H1 (cell line): ENCODE data around the gene CFAP74. TPM values are rescaled to one million over a fixed set of nuclear protein-coding genes. Genes with fewer than 3 reads are reported as not detected.

Experiments
- CTCF ChIA-PET: fragments of 300-600 bp; sonication (Branson Sonifier 250); formaldehyde crosslinking; loops from one replicate; lab custom pipeline; 2021; ENCODE audit not compliant: partially characterized antibody; lab: Charles Lee
- POLR2A ChIA-PET: fragments of 300-600 bp; sonication (Branson Sonifier 250); formaldehyde crosslinking; loops from one replicate; lab custom pipeline; 2021; ENCODE audit warnings: inconsistent platforms; ENCODE audit not compliant: partially characterized antibody; lab: Charles Lee
- DNase-seq, 2 experiments: peaks; one replicate each; pipeline versions ENCODE4 v3.0.0 to v3.0.0-alpha.2; 2010 to 2022; ENCODE audit warnings: low spot score in 2 of 2, low read depth in 1 of 2, mixed read lengths in 1 of 2
- FAIRE-seq: peaks from 2 replicates; lab custom pipeline; 2011; peaks lifted over from hg19 to GRCh38; lab: Jason Lieb, UNC
- H2AFZ ChIP-seq: 2 replicates; pipeline ENCODE4 v1.8.1; 2012; ENCODE audit warnings: low read length, inconsistent platforms
- H2AK5ac ChIP-seq: 2 replicates; pipeline ENCODE4 v1.6.1; 2013; ENCODE audit warnings: low read depth, low read length
- H2BK120ac ChIP-seq: replicated peaks from 2 replicates; pipeline ENCODE3; 2013; ENCODE audit warnings: low read depth, low read length, inconsistent platforms
- H2BK12ac ChIP-seq: 2 replicates; pipeline ENCODE4 v1.6.1; 2013; ENCODE audit warnings: low read depth, low read length
- H2BK15ac ChIP-seq: 2 replicates; pipeline ENCODE4 v1.6.1; 2013; ENCODE audit warnings: low read length
- H2BK20ac ChIP-seq: 2 replicates; pipeline ENCODE4 v1.6.1; 2013; ENCODE audit warnings: low read length
- H2BK5ac ChIP-seq: 2 replicates; pipeline ENCODE4 v1.6.1; 2013; ENCODE audit warnings: low read depth, low read length
- H3K14ac ChIP-seq: 2 replicates; pipeline ENCODE4 v1.6.1; 2013; ENCODE audit warnings: inconsistent platforms; ENCODE audit not compliant: insufficient read length
- H3K18ac ChIP-seq: 2 replicates; pipeline ENCODE4 v1.6.1; 2013; ENCODE audit warnings: low read length; ENCODE audit errors: extremely low read depth
- H3K23ac ChIP-seq: 2 replicates; pipeline ENCODE4 v1.6.1; 2013; ENCODE audit warnings: inconsistent platforms; ENCODE audit not compliant: insufficient read length
- H3K23me2 ChIP-seq: 2 replicates; pipeline ENCODE4 v1.6.1; 2013; ENCODE audit warnings: low read depth, low read length
- H3K27ac ChIP-seq: 2 replicates; pipeline ENCODE4 v1.6.1; 2011; ENCODE audit warnings: low read depth, low read length, inconsistent platforms
- H3K27me3 ChIP-seq, 4 experiments: replicated peaks in 1 of 4; 1 replicate in 1 of 4; 2 replicates in 3 of 4; pipeline versions ENCODE4 v1.6.1 to v1.8.1; 2011 to 2013; ENCODE audit warnings: low read length in 3 of 4, mild to moderate bottlenecking in 3 of 4, inconsistent platforms in 2 of 4, mixed read lengths in 2 of 4, moderate library complexity in 1 of 4; ENCODE audit not compliant: control insufficient read depth in 3 of 4, insufficient read depth in 3 of 4; ENCODE audit errors: extremely low read depth in 1 of 4
- H3K36me3 ChIP-seq, 4 experiments: 2 replicates each; pipeline versions ENCODE4 v1.6.1 to v1.8.1; 2011 to 2013; ENCODE audit warnings: mild to moderate bottlenecking in 4 of 4, low read length in 3 of 4, moderate library complexity in 2 of 4, control low read depth in 1 of 4, inconsistent platforms in 1 of 4; ENCODE audit not compliant: insufficient read depth in 4 of 4, control insufficient read depth in 2 of 4
- H3K4ac ChIP-seq: replicated peaks from 2 replicates; pipeline ENCODE3; 2013; ENCODE audit warnings: low read length, low read depth, mixed read lengths, inconsistent platforms; ENCODE audit not compliant: insufficient read length
- H3K4me1 ChIP-seq, 4 experiments: replicated peaks in 1 of 4; 1 replicate in 1 of 4; 2 replicates in 3 of 4; pipeline versions ENCODE4 v1.6.1 to v1.8.1; 2011 to 2013; ENCODE audit warnings: low read length in 3 of 4, inconsistent platforms in 2 of 4, mixed read lengths in 1 of 4; ENCODE audit not compliant: insufficient read depth in 4 of 4, control insufficient read depth in 3 of 4
- H3K4me2 ChIP-seq, 2 experiments: 2 replicates each; pipeline versions ENCODE4 v1.6.1 to v1.8.1; 2011 to 2013; ENCODE audit warnings: low read depth in 2 of 2, low read length in 2 of 2, control low read depth in 1 of 2, inconsistent platforms in 1 of 2, mild to moderate bottlenecking in 1 of 2; ENCODE audit not compliant: insufficient read depth in 1 of 2
- H3K4me3 ChIP-seq, 4 experiments: fragments of 200-600, 300-600 bp in 1 of 4; sonication (generic), shearing (Covaris generic), sonication (Bioruptor Twin) in 1 of 4; 2 replicates each; pipeline versions ENCODE4 v1.5.1 to v1.8.1; 2011 to 2016; ENCODE audit warnings: low read length in 4 of 4, low read depth in 3 of 4, control low read depth in 2 of 4, inconsistent platforms in 2 of 4, mild to moderate bottlenecking in 2 of 4, mixed read lengths in 1 of 4, moderate library complexity in 1 of 4; ENCODE audit not compliant: insufficient read depth in 2 of 4; ENCODE audit errors: extremely low read depth in 1 of 4
- H3K56ac ChIP-seq: replicated peaks from 2 replicates; pipeline ENCODE3; 2013; ENCODE audit warnings: low read depth, mild to moderate bottlenecking, mixed read lengths, low read length, inconsistent platforms; ENCODE audit not compliant: insufficient read length
- H3K79me1 ChIP-seq: 2 replicates; pipeline ENCODE4 v1.6.1; 2013; ENCODE audit warnings: low read depth, low read length, control low read depth
- H3K79me2 ChIP-seq, 2 experiments: 2 replicates each; pipeline versions ENCODE4 v1.6.1 to v1.8.1; 2012 to 2013; ENCODE audit warnings: low read length in 2 of 2, mild to moderate bottlenecking in 2 of 2, inconsistent platforms in 1 of 2; ENCODE audit not compliant: insufficient read depth in 2 of 2, control insufficient read depth in 1 of 2
- H3K9ac ChIP-seq, 4 experiments: replicated peaks in 1 of 4; 1 replicate in 1 of 4; 2 replicates in 3 of 4; pipeline versions ENCODE4 v1.6.1 to v1.8.1; 2011 to 2013; ENCODE audit warnings: low read depth in 3 of 4, low read length in 3 of 4, control low read depth in 2 of 4, mild to moderate bottlenecking in 2 of 4, moderate library complexity in 2 of 4, inconsistent platforms in 1 of 4; ENCODE audit errors: extremely low read depth in 1 of 4
- H3K9me3 ChIP-seq, 2 experiments: 2 replicates each; pipeline versions ENCODE4 v1.6.1 to v1.8.1; 2012 to 2013; ENCODE audit warnings: mild to moderate bottlenecking in 2 of 2, moderate library complexity in 2 of 2, control low read depth in 1 of 2, inconsistent platforms in 1 of 2, low read depth in 1 of 2, low read length in 1 of 2, mixed read lengths in 1 of 2; ENCODE audit not compliant: insufficient read depth in 2 of 2
- H4K20me1 ChIP-seq, 2 experiments: replicated peaks in 1 of 2; 2 replicates each; pipeline versions ENCODE3 to v1.8.1; 2011 to 2013; ENCODE audit warnings: inconsistent platforms in 2 of 2, low read length in 2 of 2, mild to moderate bottlenecking in 1 of 2; ENCODE audit not compliant: insufficient read depth in 2 of 2, control insufficient read depth in 1 of 2
- H4K5ac ChIP-seq: 2 replicates; pipeline ENCODE4 v1.6.1; 2013; ENCODE audit warnings: low read length, low read depth, mixed read lengths, inconsistent platforms; ENCODE audit not compliant: insufficient read length
- H4K8ac ChIP-seq: 2 replicates; pipeline ENCODE4 v1.8.0; 2013; ENCODE audit warnings: mild to moderate bottlenecking, moderate library complexity, low read length, inconsistent platforms; ENCODE audit not compliant: insufficient read depth; ENCODE audit errors: extremely low read depth
- H4K91ac ChIP-seq: replicated peaks from 2 replicates; pipeline ENCODE3; 2013; ENCODE audit warnings: low read length, mixed read lengths, inconsistent platforms; ENCODE audit not compliant: insufficient read length
- ASH2L ChIP-seq: fragments of 200-600, 300-600 bp; sonication (generic); IDR thresholded peaks from one replicate; pipeline ENCODE4 v1.7.1; 2017; ENCODE audit warnings: low read length
- CBX8 ChIP-seq: fragments of 300-800, 300-1000 bp; sonication (generic); IDR thresholded peaks from 2 replicates; pipeline ENCODE4 v1.7.1; 2016; ENCODE audit warnings: low read depth, low read length, borderline replicate concordance
- CHD1 ChIP-seq: IDR thresholded peaks from 2 replicates; pipeline ENCODE4 v1.6.1; 2012; ENCODE audit warnings: low read depth, low read length, improper control_type of control experiment
- CREB1 ChIP-seq: IDR thresholded peaks from 2 replicates; pipeline ENCODE4 v1.6.1; 2012; ENCODE audit warnings: inconsistent platforms
- EGR1 ChIP-seq: IDR thresholded peaks from 2 replicates; pipeline ENCODE4 v1.6.1; 2011; ENCODE audit warnings: low read depth, low read length, borderline replicate concordance
- KDM4A ChIP-seq: IDR thresholded peaks from one replicate; pipeline ENCODE4 v1.7.1; 2012; ENCODE audit warnings: low read depth, mild to moderate bottlenecking, moderate library complexity, low read length, inconsistent platforms; ENCODE audit not compliant: severe bottlenecking
- MAX ChIP-seq: IDR thresholded peaks from 2 replicates; pipeline ENCODE4 v1.6.1; 2012; ENCODE audit warnings: inconsistent platforms
- RFX5 ChIP-seq: IDR thresholded peaks from 2 replicates; pipeline ENCODE4 v1.6.1; 2011; ENCODE audit warnings: low read depth, low read length, improper control_type of control experiment, borderline replicate concordance
- SP4 ChIP-seq: IDR thresholded peaks from 2 replicates; pipeline ENCODE4 v1.6.1; 2012; ENCODE audit warnings: low read length, inconsistent platforms
- SRF ChIP-seq: IDR thresholded peaks from 2 replicates; pipeline ENCODE4 v1.6.1; 2011; ENCODE audit warnings: mild to moderate bottlenecking, low read depth, low read length, moderate library complexity
- TBP ChIP-seq: IDR thresholded peaks from 2 replicates; pipeline ENCODE4 v1.6.1; 2011; ENCODE audit warnings: low read depth, low read length, improper control_type of control experiment
- YY1 ChIP-seq: IDR thresholded peaks from 2 replicates; pipeline ENCODE4 v1.6.1; 2011; ENCODE audit warnings: low read depth, mild to moderate bottlenecking, low read length
- WGBS, 2 experiments: shearing (Covaris generic) in 1 of 2; methylation state at CpG; one replicate each; pipeline versions ENCODE4 v1.1.6 to v1.1.7; 2013 to 2015; ENCODE audit warnings: low lambda C conversion rate in 2 of 2, mixed read lengths in 2 of 2, inconsistent platforms in 1 of 2, low coverage in 1 of 2, missing lambda C conversion rate in 1 of 2; ENCODE audit not compliant: insufficient replicate concordance in 2 of 2, insufficient coverage in 1 of 2, insufficient read length in 1 of 2; ENCODE audit errors: extremely low coverage in 1 of 2, missing lambda C conversion rate in 1 of 2; 5-methylcytosine and 5-hydroxymethylcytosine counted together
- polyA plus RNA-seq, 7 experiments: library from polyadenylated mRNA; depleted of rRNA in 3 of 7; stranded (reverse) in 5 of 7; unstranded in 2 of 7; fragments of >200 nt in 5 of 7; fragments of 200-250 nt in 2 of 7; gene quantifications; 1 replicate in 5 of 7; 2 replicates in 1 of 7; 4 replicates in 1 of 7; pipeline versions ENCODE4 v1.2.1 to v1.2.3, GENCODE V29; 2011 to 2013; ENCODE audit warnings: missing spikeins in 2 of 7, mixed read lengths in 2 of 7
- total RNA-seq: library from RNA; stranded (reverse); fragmentation: NEBNext Ultra II Directional; extraction: Animal tissue kit (Norgen Biotek cat#: 25700); gene quantifications from 2 replicates; pipeline ENCODE4 v1.2.1, GENCODE V29; 2021

CFAP74 gene
- total and polyA plus RNA-seq, 2 of the 8 experiments (the other 6 are each of a cell fraction or from before 2014, with no cell fraction given), result 0.09 to 0.20 TPM

DNA sequence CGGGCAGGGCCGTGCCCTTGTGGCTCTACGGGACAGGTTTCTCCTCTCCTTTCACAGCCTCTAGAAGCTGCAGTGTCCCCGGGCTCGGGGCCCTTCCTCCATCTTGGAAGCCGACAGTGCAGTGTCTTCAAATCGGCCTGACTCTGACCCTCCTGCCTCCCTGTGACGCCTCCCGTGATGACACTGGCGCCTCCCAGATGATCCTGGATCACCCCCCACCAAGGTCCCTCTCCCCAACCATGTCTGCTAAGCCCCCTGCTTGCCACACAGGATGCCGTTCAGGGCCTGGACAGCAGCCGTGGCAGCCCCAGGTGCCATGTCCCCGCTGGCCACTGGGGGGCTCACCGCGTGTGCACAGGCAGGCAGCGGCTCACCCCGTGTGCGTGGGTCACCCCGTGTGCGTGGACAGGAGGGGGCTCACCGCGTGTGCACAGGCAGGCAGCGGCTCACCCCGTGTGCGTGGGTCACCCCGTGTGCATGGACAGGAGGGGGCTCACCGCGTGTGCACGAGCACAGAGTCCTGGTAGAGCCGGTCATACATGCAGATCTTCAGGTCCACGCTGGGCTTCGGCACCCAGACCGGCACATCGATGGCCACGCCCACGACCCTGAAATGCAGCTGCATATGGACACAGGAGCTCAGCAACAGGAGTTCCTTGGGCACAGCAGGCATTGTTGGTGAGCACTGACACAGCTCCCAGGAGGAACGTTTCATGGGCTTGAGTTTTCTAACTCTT, 59.6 kb downstream of the CFAP74 start:
- no peak overlapping the region for H3K56ac ChIP-seq
- no peaks in the 10 kb centered on the region for H3K27me3 ChIP-seq
- H2BK120ac ChIP-seq, result no peak overlapping the region
- FAIRE-seq (peak; percentile 13), DNase-seq (peak in 1 of 2 experiments; percentile 91)
- H3K23ac ChIP-seq, result no peak overlapping the region
- peak overlapping the region; percentile 81; the same call in 1 of the 2 replicates for H4K8ac ChIP-seq
- H3K18ac ChIP-seq, result peak overlapping the region; percentile 32; the same call in 1 of the 2 replicates
- peak overlapping the region; percentile 98 for H2AFZ ChIP-seq
- no peaks in the 10 kb centered on the region for H3K9me3 ChIP-seq
- H3K4me2 ChIP-seq, result peak overlapping the region; percentile 2 to 73; a peak in 3 of 4 replicates
- peak overlapping the region; percentile 65 for H4K91ac ChIP-seq
- no peaks in the 10 kb centered on the region for H3K79me2 ChIP-seq
- H2BK12ac ChIP-seq, result peak overlapping the region; percentile 45; the same call in 1 of the 2 replicates
- peak overlapping the region; percentile 57 for H3K4ac ChIP-seq
- H3K4me1 ChIP-seq, result peaks cover 0 to 2% (median 0%) of the 10 kb centered on the region in 4 experiments; a peak in 2 of 7 replicates
- POLR2A ChIA-PET, result interaction anchor here (1.1 to 1.5 kb wide), 3 partner anchors 9 to 137 kb away, joined by 3 read pairs; no protein-coding TSS in a partner anchor
- no peak overlapping the region for H3K9ac ChIP-seq
- peak overlapping the region; percentile 18 for H4K5ac ChIP-seq
- H3K4me3 ChIP-seq, result peak overlapping the region in 3 of 4 experiments; percentile 28 to 46 (median 42); a peak in 5 of 8 replicates
- H3K23me2 ChIP-seq, result peaks cover 3% of the 10 kb centered on the region; the same call in 1 of the 2 replicates
- 0 out of 2 replicates have a peak overlapping the region, but pooled peaks have one; percentile 13 for H2BK20ac ChIP-seq
- CTCF ChIA-PET, result interaction anchor here (0.6 to 9.3 kb wide), 48 partner anchors 8 to 659 kb away, joined by 3 to 145 read pairs (median 4); partner anchors contain the start of genes CALML6 and TMEM52
- H2BK5ac ChIP-seq, result no peak overlapping the region; the same call in 1 of the 2 replicates
- no peak overlapping the region for H3K27ac ChIP-seq
- WGBS, 2 experiments, result 29% methylated on average over 37 of the region's 37 CpGs; no CpG with 5 or more reads in 1 of the 2 experiments
- H3K36me3 ChIP-seq, result no peaks in the 10 kb centered on the region
- no peaks in the 10 kb centered on the region for H3K79me1 ChIP-seq
- peak overlapping the region; percentile 100; the same call in 1 of the 2 replicates for H2BK15ac ChIP-seq
- peaks cover 0 to under 1% of the 10 kb centered on the region in 2 experiments for H4K20me1 ChIP-seq
- no peak overlapping the region for H3K14ac ChIP-seq
- no peak overlapping the region for H2AK5ac ChIP-seq
- TF ChIP-seq RFX5, result no peak
- TF ChIP-seq CHD1, result no peak
- TF ChIP-seq MAX, result peak; percentile 79
- peak; percentile 53; the same call in 1 of the 2 replicates for TF ChIP-seq CREB1
- no peak for TF ChIP-seq SRF
- TF ChIP-seq ASH2L, result no peak
- TF ChIP-seq EGR1, result 0 out of 2 replicates have a peak, but pooled peaks have one; percentile 44
- peak; percentile 56 for TF ChIP-seq KDM4A
- no peak for TF ChIP-seq TBP
- TF ChIP-seq SP4, result 0 out of 2 replicates have a peak, but pooled peaks have one; percentile 29
- peak; percentile 63 for TF ChIP-seq YY1
- no peak for TF ChIP-seq CBX8
